HCT116 (cell line): ENCODE measurements around the gene CEP41.

Experiments
- CTCF ChIP-seq, 3 experiments: fragments of 200-600 bp in 1 of 3; sonication (generic) in 1 of 3; IDR thresholded peaks in 2 of 3; conservative IDR thresholded peaks in 1 of 3; 2 replicates each; pipeline ENCODE4 v1.5.1; 2012 to 2017; ENCODE audit warnings: low read depth in 2 of 3, low read length in 2 of 3, antibody characterized with exemption in 1 of 3, borderline replicate concordance in 1 of 3, control low read depth in 1 of 3, mild to moderate bottlenecking in 1 of 3, mixed read lengths in 1 of 3, mixed run types in 1 of 3, moderate library complexity in 1 of 3; ENCODE audit not compliant: insufficient read depth in 1 of 3
- MAX ChIP-seq: IDR thresholded peaks from 2 replicates; pipeline ENCODE4 v1.6.1; 2012
- POLR2A ChIP-seq: IDR thresholded peaks from 2 replicates; pipeline ENCODE4 v1.7.0; 2011; ENCODE audit warnings: borderline replicate concordance; ENCODE audit not compliant: insufficient read depth, insufficient read length; ENCODE audit errors: extremely low read depth
- POLR2AphosphoS5 ChIP-seq: IDR thresholded peaks from 2 replicates; pipeline ENCODE4 v1.6.1; 2011; ENCODE audit warnings: mild to moderate bottlenecking, low read depth, low read length, moderate library complexity
- REST ChIP-seq: IDR thresholded peaks from 2 replicates; pipeline ENCODE4 v1.6.1; 2012; ENCODE audit warnings: low read depth
- SIN3A ChIP-seq: IDR thresholded peaks from 2 replicates; pipeline ENCODE4 v1.6.1; 2012; ENCODE audit warnings: low read depth
- TCF7L2 ChIP-seq: IDR thresholded peaks from 2 replicates; pipeline ENCODE4 v1.7.0; 2011; ENCODE audit warnings: borderline replicate concordance, inconsistent platforms; ENCODE audit not compliant: insufficient read depth, insufficient read length; ENCODE audit errors: extremely low read depth
- ZNF274 ChIP-seq: fragments of 200-500 bp; sonication (Bioruptor generic); IDR thresholded peaks from 2 replicates; pipeline ENCODE4 v1.6.1; 2014; ENCODE audit warnings: mild to moderate bottlenecking, low read depth, low read length, inconsistent platforms
- TF ChIP-seq, protein P1 (sequence below): IDR thresholded peaks from 2 replicates; pipeline ENCODE4 v1.6.1; 2011; ENCODE audit warnings: mild to moderate bottlenecking, low read length, moderate library complexity; ENCODE audit not compliant: insufficient replicate concordance; ENCODE audit errors: extremely low read depth

DNA sequence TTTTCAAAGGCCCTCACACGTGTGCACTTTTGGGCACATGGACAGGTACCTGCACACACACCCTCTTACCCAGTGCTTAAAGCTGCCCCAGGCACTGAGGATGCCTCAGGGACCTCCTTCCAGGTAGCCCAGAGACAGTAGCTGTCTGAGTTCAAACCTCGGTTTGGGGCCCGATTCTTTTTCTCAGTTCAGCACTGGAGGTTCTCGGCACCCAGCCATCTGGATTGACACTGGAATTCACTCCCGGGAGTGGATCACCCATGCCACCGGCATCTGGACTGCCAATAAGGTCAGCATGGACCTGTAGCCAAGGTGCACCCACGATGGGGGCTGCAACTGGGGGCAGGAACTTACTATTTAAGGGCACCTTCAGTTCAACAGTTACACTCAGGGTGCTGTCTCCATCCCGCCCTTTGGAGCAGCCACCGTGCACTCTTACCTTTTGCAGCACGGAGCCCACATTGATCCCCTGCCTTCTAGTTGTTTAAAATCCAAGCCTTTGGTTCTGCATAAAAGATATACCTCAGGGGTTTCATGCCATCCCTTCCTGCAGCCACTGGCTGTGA is 78.5 kb downstream of the CEP41 start:
- no peak for TF ChIP-seq SIN3A
- no peak for TF ChIP-seq POLR2A
- TF ChIP-seq TCF7L2, result no peak
- no peak for TF ChIP-seq REST
- no peak for TF ChIP-seq MAX
- no peak for TF ChIP-seq POLR2AphosphoS5
- no peak for TF ChIP-seq CTCF (IDR thresholded peaks at IDR 0.05 in 2 of 3, conservative IDR thresholded peaks at IDR 0.05 in 1 of 3; ENCODE audit: borderline replicate concordance in 1 of 3, insufficient read depth in 1 of 3, low read depth in 2 of 3, low read length in 2 of 3)
- TF ChIP-seq, protein P1, sequence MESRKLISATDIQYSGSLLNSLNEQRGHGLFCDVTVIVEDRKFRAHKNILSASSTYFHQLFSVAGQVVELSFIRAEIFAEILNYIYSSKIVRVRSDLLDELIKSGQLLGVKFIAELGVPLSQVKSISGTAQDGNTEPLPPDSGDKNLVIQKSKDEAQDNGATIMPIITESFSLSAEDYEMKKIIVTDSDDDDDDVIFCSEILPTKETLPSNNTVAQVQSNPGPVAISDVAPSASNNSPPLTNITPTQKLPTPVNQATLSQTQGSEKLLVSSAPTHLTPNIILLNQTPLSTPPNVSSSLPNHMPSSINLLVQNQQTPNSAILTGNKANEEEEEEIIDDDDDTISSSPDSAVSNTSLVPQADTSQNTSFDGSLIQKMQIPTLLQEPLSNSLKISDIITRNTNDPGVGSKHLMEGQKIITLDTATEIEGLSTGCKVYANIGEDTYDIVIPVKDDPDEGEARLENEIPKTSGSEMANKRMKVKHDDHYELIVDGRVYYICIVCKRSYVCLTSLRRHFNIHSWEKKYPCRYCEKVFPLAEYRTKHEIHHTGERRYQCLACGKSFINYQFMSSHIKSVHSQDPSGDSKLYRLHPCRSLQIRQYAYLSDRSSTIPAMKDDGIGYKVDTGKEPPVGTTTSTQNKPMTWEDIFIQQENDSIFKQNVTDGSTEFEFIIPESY, result no peak
- TF ChIP-seq ZNF274, result no peak
